Stromal cell of bone marrow (primary cell): ENCODE results near the gene KRTAP11-1.

ENCODE experiments used
- DNase-seq: peaks from one replicate; pipeline ENCODE4 v3.0.0-alpha.2; 2012; ENCODE audit warnings: low read depth

The KRTAP11-1 gene, protein sequence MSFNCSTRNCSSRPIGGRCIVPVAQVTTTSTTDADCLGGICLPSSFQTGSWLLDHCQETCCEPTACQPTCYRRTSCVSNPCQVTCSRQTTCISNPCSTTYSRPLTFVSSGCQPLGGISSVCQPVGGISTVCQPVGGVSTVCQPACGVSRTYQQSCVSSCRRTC

DNA sequence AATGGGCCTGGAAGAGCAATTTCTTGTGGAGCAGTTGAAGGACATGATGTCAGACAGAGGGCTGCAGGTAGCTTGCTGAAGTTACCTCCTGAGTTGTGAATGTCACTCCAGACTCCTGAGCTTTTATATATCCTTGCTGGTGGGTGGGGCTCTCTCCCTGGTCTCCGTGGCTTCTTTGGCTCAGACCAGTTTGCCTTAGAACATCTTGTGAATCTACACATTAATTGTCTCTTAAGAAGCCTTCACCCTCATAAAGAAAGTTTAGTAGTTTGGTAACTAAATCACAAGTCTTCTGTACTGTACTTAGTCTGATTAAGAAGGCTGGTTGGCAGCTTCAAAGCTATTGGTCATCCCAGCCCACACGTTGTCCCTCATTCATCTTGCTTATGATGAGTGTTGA, at the start of gene KRTAP11-1:
Gene KRTAP11-1, minus strand, starts transcription at position 101 of the 400 bp plus-strand sequence. Its CDS starts 56 bp downstream, at position 45.
- no peak for DNase-seq

DNA sequence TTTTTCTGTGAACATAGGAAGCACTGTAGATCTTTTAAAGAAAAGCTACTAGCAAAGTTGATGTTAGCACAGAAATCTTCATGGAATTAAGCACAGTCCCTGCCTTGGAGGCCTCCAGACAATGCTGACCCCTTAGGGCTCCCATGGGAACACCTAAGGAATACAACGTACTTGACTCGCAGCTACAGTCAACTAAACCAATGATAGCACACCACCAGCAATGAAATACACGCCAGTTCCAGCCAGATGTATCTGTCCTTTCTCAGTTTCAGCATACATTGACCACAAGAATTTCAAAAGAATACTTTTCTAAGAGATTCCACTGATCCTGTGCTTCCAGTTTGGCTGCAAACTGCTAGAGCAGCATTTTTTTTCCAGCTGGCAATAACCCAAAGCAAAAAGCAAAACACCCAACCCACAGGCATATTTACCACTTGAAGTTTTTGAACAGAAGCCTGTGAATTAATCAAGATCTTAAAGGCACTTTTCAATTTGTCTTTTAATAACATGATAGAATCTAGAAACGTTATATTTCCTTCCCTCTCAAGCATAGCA, 42.8 kb upstream of the KRTAP11-1 start:
- DNase-seq, result no peak

DNA sequence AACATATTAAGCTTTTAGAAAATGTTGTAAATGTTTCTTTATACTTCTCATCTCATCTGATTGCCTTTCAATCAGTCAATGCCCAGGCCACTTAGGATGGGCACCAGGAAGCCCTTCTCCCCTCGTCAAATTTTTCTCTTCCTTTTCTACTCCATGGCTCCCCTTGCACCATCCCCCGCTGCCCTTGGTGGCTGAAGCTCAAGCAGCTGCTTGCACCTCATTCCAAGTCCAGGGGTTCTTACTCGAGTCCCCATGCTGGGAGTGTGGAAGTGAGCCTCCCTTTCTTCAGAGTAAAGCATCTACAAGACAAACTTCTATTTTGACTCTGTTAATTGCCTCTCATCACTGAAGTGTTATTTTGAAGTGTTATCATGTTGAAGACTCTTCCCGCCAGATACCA, 39.7 kb upstream of the KRTAP11-1 start:
- no peak for DNase-seq

DNA sequence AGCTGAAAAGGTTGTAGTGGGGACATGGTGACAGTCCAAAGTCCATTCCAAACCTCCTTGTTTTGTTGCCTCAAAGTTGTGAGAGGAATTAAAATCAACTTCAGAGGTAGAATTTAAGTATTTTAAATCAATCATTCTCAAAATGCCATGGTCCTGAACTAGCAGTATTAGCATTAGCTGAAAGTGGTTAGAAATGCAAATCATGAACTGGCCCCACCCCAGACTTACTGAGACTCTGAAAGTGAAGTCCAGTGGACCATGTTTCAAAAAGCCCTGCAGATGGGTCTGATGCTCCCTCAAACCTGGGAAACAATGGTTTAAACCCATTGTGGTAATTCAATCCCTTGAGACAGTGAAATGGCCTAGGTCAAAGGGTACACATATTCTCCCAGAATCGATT, 36.2 kb upstream of the KRTAP11-1 start:
- DNase-seq, result no peak

DNA sequence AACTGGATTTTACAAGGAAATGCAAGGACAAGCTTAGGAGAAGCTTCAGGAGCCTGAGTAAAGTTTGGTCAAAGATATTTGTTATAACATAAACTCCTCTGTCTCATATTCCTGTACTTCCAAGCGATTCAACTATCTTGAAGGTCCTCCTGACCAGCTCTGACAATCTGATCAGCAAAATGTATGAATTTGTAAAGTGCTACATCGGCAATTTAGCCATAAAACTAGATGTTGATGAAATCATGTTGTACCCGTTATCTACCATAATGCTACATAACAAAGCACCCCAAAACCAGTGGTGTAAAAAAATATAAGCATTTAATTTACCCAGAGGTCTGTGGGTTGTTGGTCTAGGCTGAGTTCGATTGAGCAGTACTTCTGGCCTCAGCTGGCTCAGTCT, 19.5 kb upstream of the KRTAP11-1 start:
- no peak for DNase-seq

DNA sequence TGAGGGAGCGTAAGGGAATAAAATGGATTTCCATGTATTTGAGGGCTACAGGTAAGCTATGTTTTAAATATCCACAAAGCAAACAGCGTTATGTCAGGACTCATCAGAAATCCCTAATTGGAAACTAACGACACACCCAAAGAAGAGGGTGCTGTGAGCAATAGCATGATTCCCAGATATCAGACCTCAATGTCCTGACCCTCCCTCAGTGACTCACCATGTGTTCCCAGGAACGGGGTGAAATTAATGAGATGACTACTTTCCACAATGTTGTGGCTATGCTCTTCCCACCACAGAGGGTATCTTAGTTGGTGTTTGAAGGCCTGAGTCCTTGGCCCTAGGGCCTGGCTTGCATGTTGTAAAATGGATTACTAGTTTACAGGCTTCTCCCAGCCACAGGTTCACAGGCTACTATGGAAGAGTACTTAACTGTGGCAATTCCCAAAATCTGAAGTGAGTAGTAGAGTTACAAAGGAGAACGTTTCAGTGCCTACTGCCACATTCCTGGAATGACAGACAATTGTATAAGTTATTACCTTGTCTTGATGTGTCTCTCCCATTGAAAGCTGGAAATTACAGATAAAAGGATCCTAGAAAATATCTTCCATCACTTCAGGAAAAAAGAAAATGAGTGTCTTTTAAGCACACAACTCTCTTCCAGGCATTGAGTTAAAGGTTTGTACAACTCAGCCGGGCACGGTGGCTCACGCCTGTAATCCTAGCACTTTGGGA, 1.7 kb upstream of the KRTAP11-1 start:
- no peak for DNase-seq

DNA sequence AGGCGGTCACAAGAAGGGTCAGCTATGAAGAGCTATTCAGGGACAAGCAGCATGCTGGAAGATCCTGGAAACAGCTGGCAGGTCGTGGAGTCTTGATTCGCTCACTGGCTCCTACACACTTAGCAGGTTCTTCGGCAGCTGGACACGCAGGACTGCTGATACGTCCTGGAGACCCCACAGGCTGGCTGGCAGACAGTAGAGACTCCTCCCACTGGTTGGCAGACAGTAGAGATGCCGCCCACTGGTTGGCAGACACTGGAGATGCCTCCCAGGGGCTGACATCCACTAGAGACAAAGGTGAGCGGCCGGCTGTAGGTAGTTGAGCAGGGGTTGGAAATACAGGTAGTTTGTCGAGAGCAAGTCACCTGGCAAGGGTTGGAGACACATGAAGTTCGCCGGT, 466 bp downstream of the KRTAP11-1 start:
- DNase-seq, result no peak

DNA sequence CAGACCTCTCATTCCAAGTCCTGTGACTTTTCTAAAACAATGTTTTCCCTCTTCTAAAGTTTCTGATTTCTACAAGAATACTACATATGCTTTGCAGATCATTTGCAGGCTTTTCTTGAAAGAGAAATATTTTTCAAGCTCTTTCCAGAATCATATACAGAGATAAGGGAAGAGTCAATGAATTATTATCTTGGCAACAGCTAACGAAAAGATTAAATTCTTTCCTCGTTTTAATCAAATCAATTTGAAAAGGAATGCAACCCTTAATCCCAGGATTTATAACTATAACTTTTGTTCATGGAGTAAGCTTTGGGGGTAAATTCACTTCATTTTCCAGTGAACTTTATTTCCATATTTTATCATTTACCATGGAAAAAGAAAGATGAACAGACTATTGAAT, 6.9 kb downstream of the KRTAP11-1 start:
- DNase-seq, result no peak

DNA sequence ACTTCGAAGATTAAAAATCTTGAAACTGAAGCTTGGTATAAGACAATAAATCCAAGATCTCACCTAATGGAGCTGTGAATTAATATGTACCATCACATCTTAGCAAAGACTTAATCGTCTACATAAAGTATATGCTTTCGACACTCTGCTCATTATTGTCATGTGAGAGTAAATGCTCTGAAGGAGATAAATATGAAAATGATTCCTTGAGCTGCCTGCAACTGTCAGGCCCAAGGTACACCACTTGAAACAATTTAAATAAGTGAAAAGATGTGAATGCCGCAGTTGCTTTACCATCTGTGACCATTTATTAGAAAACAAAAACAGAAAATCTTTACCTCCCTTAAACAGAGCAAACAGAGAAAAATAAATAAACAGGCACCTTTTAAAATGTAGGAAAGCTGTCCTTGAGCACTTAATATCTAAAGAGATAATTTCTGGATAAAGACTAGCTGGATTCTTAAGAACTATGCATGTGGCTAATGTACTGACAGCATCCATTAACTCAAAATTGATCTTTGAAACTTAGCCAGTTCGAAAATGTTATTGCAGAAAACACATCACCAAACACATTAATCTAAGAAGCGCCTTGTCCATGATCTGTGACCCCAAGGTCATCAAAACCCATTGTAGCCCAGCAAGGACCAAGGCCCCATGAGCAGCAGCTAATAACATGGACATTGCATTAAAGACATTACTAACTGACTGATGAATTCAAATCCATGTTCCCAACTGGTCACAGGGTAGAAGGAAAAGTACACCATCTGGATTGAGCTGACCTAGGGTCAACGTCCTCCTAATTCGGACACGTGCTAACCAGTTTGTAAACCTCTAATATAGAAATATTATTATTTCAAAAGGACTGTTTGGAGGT, 33.5 kb downstream of the KRTAP11-1 start:
- DNase-seq, result no peak

DNA sequence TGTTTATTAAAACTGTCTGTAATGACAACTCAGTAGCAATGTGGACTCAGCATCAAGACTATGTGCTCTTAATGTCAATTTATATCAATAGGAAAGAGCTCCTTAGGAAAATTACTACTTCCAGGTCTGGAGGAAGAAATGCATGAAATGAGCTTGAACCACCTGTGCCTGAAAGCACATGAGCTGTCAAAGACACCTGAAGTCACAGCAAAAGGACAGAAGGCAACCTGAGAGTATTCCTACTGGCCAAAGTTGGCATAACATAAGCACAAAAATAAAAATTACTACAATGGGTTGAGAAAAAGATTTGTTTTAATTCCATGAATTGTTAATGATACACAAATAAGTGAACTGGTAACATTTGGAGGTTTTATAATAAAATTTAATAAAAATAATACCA, 38.4 kb downstream of the KRTAP11-1 start:
- DNase-seq, result no peak

DNA sequence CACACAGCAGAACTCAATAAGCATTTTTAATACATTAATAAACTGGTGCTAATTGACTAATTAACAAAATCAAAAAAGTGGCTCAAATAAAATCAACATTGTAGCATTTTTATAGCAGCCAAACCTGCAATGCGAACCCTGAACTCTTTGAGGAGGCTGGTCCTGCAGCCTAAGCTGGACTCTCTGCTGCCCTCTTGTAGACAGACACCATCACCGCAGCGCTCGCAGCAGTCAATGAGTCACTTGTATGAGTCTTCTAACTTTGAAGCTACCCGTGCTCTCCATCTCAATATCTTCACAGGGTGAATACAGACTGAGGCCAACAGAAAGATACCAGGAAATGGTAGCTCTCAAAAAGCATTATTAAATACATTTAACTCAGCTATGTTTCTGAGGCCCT, 42.1 kb downstream of the KRTAP11-1 start:
- DNase-seq, result no peak

DNA sequence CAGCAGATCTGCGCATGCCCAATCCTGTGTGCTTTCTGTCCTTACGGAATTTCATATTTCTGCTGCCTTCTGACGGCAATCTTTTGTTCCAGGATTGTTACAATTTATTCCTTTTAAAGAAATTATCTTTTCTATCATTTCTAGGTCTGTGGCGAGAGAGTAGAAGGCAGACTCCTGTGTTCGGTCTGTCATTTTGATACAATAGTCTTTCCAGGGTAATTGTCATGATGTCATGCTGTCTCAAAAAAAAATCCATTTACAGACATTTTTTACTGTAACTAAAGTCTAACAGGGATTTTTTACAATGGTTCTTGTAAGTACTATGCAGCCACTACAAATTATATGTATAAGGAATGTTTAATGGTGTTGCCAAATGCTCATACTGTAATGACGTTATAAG, 42.8 kb downstream of the KRTAP11-1 start:
- no peak for DNase-seq

DNA sequence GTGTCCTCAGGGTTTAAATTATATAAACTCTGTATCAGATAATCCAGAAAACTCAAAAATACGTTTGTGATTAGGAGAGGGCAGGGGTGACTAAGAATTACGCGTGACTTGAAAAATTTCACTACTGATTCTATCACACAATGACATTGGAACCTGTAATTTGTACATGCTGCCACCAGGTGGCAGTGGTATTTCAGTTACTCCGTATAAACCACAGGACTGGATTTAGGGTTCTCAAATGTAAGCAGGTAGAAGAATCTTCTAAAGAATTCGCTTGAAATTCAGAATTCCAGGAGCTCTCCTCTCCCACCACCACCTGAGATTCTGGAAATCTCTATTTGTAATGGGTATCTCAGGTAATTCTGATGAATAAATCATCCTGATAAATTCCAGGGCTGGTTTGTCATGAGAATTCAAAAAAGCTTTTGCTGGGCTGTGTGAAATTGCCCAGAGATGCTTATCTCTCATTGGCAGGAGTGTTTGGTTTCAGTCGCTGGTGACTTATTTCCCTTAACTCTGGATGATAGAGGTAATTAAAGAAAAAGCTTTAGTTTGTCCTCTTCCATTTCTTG, 50.1 kb downstream of the KRTAP11-1 start:
- no peak for DNase-seq
